ENCODE data around the gene TMEM119.
"Not testable (repeated sequence)": the region's sequence is repeated elsewhere in the genome, so short reads cannot be mapped to it uniquely, and the experiment has no call there.

TMEM119 gene

DNA sequence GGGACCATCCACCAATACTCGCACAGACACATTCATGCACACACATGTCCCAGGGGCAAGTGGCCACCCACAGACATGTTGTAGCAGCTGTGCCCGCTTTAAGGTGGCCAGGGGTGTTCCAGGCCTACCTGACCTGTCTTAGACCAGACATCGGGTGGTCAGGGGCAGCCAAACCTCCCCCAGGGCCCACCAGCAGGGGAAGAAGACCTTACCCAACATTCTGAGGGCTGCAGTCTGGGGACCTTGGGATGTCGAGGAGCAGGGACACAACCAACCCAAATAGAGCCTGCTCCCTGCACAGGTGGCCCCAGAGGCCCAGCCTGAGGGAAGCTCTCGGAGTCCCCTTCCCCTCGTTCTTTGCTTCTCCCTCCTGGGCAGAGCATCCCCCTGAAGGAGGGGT, 1.7 kb upstream of the TMEM119 start:
- FAIRE-seq = no peak

GRCh38 chr12:108598553-108599250, 818 bp upstream of the TMEM119 start:
- no peak for FAIRE-seq

DNA sequence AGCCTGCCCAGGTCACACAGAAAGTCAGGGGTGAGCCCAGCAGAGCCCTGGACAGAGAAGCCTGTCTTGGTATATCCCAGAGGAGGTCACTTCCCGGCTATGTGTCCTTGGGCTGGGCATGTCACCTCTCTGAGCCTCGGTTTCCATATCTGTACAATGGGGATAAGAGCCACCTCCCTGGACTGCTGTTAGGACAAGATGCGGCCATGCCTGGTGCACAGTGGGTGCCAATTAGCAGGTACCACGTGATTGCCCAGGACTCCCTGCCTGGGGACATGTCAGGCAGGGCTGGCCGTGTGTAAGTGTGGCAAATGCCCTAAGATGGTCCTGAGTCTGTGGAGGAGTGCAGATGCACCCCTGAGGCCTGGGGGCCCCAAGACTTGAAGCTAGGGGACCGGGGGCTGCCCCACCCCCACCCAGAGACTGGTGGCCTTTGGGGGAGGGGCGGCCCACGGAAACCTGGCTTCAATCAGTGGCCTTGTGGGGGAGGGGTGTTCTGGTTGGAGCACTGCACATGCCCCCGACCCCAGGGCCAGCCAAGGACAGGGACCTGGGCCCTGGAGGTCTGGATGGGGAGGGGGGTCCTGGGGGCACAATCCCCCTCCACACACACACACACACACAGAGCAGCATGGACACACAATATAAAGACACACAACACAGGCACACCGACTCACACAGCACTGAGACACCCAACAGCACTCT, 878 bp downstream of the TMEM119 start:
- FAIRE-seq = no peak

DNA sequence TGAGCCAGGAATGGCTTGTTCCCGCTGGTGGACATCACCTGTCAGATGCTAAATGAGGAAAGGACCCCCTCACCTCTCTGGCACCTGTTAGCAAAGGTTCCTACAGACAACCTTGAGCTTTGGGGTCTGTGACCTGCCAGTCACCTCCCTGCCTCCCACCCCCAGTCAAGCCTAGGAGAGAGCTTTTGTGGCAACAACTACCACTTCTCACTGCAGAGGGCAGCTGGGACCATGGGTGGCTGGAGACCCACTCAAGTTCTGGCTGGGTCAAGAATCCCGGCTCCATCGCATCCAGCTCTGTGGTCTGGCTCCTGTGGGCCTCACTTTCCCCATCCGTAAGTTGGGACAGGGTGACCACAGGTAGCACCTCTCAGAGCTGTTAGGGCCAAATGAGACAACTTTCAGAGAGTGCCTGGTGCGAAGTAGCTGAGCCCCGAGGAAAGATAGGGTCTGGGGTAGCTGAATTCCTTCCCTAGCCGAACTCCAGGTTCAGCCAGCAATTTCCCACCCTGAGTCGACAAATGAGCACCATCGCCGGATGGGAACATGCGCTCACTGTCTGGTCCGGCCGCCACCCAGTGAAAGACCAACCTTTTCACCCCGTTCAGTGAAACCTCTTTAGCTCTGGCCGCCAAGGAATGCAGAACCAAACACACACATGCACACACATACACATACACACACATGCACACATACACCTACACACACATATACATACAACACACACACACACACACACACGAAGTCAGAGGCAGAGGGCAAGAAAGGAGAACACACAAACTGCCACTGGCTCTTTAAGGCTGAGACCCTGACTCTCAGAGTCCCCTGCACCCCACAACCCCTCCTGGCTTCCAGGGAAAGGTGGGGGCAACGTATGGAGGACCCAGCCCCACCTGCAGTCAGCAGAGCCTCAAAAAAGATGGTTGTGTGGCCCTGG, 1.9 kb downstream of the TMEM119 start:
- FAIRE-seq = no peak

DNA sequence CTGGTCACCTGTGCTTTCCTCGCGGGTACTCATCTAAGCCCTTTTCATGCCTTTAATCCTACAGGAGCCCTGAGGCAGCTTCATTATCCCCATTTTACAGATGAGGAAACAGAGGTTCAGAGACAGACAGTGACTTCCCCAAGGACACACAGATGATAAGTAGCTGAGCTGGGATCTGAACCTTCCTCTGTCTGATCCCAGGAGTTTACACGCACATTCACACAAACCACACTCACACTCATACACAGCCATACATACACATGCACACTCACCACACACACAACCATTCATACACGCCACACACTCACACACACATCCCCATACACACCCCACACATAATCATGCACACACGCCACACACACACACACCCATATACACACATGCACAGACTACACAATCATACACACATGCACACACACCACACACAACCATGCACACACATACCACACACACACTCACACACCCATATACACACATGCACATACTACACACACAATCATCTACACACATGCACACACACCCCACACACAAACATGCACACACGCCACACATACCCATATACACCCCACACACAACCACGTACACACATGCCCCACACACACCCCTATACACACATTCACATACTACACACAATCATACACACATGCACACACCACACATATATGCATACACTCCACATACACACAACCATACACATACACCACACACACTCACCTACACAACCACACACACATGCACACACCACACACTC, 2.7 kb downstream of the TMEM119 start:
- no peak for FAIRE-seq

DNA sequence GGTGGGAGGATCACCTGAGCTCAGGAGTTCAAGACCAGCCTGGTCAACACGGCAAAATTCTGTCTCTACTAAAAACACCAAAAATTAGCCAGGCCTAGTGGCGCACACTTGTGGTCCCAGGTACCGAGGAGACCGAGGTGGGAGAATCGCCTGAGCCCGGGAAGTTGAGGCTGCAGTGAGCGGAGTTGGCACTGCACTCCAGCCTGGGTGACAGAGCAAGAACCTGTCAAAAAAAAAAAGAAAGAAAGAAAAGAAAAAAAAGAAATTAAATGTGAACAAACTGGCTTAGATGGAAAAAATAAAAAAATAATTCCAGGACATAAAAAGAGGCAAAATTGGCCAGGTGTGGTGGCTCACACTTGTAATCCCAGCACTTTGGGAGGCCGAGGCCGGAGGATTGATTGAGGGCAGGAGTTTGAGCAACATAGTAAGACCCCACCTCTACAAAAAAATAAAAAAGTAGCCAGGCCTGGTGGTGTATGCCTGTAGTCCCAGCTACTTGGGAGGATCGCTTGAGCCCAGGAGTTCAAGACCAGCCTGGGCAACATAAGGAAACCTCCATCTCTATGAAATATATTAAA, 3.5 kb downstream of the TMEM119 start:
- FAIRE-seq = no peak

GRCh38 chr12:108592033-108592909, 5.6 kb downstream of the TMEM119 start:
- FAIRE-seq = no peak

DNA sequence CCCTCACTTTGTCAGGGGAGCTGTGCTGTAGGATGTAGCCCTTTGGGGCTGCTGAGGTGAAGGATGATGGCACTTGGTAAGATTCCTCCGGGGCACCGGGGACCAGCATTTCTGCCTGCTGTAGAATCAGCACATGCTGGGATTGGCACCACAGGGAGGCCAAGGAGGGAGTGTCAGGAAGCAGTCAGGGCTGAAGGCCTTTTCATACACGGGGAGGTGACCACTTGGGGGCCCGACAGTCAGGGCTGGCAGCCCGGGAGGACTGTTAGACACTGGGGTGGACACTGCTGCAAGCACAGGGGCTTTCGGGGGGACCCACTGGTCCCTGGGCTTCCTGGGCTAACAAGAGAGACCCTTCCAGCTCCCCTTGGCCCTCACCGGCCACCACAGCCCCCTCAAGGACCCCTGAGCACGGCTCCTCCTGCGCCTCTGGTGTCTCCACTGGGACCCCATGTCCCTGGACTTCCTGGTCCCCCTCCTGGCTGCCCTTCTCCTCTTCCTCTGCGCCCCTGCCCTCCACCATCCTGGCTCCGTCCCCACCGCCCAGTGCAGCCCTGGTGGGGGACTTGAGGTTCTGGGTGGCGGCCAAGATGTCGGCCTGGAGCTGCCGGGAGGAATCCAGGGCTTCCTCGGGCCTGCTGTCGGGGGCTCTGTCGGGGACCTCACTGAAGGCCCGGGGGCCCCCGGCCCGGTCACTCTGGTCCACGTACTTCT, 6.5 kb downstream of the TMEM119 start:
- no peak for FAIRE-seq

DNA sequence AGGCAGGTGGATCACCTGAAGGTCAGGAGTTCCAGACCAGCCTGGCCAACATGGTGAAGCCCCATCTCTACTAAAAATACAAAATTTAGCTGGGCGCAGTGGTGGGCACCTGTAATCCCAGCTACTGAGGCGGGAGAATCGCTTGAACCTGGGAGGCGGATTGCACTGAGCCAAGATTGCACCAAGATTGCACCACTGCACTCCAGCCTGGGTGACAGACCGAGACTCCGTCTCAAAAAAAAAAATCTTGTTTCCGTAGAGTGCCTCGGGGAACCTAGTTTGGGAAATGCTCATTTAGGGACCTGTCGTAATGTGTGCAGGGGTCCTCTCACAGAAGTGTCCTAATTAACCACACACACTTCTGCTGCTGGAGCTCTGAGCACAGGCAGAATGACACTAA, 7.4 kb downstream of the TMEM119 start:
- FAIRE-seq = not testable (repeated sequence)

DNA sequence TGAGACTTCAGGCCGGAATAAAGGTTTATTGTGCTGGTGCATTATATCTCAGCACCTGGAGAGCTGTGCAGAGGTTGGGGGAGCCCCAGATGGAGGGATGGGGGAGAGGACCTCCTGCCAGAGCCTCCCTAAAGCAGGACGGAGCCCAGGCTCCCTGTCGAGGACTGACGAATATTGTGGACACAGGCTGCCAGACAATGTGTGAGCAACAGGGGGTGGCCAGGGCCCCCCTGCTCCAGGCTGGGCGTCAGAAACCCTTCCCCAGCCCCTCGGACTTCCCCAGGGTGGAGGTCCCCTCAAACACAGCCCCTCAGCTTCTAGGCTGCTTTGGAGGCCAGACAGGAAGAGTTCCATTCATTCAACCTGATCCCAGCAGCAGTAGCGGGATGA, 8.0 kb downstream of the TMEM119 start:
- no peak for FAIRE-seq

- FAIRE-seq = no peak
These were observed 8.7 kb downstream of the TMEM119 start for GRCh38 chr12:108589028-108589839.

- no peak for FAIRE-seq
These were observed 10.1 kb downstream of the TMEM119 start for GRCh38 chr12:108587826-108588225.

GRCh38 chr12:108586306-108586705, 11.6 kb downstream of the TMEM119 start:
- FAIRE-seq = no peak

GRCh38 chr12:108585864-108586263, 12.0 kb downstream of the TMEM119 start:
- FAIRE-seq = no peak

DNA sequence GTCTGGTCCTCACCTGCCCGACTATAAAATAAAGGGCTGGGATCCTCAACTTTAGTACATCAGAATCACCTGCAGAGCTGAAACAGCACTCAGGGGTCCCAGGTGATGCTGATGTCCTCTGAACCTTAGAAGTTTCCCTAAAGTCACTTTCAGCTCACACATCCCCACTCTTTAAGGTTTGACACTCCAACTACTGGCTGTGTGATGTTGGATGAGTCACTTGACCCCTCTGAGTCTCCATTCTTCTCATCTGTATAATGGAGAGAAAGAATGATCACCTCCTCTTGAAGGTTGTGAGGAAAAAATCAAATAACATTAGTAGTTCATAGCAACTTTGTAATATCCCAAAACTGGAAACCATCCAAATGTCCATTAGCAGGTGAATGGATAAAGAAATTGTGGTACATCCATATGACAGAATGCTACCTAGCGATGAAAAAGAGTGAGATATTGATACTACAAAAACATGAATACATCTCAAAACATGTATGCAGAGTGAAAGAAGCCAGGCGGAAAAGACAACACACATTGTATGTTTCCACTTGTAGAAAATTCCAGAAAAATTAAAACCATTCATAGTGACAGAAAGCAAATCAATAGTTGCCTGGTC, 13.3 kb downstream of the TMEM119 start:
- no peak for FAIRE-seq

DNA sequence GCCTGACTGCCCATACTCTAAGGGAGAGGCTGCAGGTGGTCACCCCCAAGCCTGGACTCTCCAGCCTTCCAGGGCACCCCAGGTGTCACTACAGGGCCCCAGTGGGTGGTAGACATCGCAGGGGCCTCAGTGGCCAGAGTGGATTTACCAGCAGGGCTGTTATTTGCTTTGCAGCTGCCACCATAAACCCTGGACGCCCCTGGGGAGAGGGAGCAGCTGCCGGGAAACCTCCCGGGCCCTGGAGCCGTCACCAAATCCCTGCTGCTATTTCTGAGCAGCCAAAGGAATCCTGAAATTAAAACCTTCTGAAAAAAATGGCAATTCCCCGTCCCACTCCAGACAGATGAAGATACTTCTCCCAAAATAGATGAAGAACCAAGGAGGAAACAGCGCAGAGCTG, 13.9 kb downstream of the TMEM119 start:
- no peak for FAIRE-seq

- FAIRE-seq = no peak
These were observed 14.7 kb downstream of the TMEM119 start for GRCh38 chr12:108582978-108583770.

DNA sequence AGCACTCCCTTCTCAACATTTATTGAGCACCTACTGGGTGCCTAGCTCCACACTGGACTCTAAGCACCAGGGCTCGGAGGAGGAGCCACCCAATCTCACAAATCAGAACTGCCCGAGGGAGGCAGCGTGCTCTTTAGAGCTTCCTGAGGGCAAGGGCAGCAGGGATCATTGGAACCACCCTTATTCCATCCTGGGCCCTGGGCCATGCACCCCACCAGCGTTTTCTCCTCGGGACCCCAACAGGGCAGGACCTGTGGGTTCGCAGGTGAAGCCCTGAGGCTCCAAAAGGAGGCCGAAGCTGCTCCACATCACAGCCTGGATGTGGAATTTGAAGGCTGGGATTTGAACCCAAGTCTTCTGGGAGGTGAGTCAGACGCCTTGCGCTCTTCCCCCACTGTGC, 15.4 kb downstream of the TMEM119 start:
- no peak for FAIRE-seq

All from colon (tissue), 2 donors.